NB4 (cell line): ENCODE results near the gene ADAP1.

Experiments used
- DNase-seq: peaks from one replicate; pipeline ENCODE4 v3.0.0; 2010; ENCODE audit warnings: low read depth
- H3K4me3 ChIP-seq: one replicate; pipeline ENCODE4 v1.5.1; 2011; ENCODE audit warnings: mild to moderate bottlenecking, low read depth, low read length, moderate library complexity
- MYC ChIP-seq: IDR thresholded peaks from 2 replicates; pipeline ENCODE4 v1.6.1; 2011; ENCODE audit warnings: low read depth, low read length
- POLR2A ChIP-seq: IDR thresholded peaks from 2 replicates; pipeline ENCODE4 v1.6.1; 2011; ENCODE audit warnings: mild to moderate bottlenecking; ENCODE audit not compliant: insufficient read length; ENCODE audit errors: extremely low read depth
- TF ChIP-seq, protein P1 (sequence below): IDR thresholded peaks from 2 replicates; pipeline ENCODE4 v1.6.1; 2011; ENCODE audit warnings: low read depth, low read length
- TF ChIP-seq, protein P2 (sequence below): IDR thresholded peaks from one replicate; pipeline ENCODE4 v1.5.1; 2012; ENCODE audit warnings: low read depth, low read length

Gene ADAP1

DNA sequence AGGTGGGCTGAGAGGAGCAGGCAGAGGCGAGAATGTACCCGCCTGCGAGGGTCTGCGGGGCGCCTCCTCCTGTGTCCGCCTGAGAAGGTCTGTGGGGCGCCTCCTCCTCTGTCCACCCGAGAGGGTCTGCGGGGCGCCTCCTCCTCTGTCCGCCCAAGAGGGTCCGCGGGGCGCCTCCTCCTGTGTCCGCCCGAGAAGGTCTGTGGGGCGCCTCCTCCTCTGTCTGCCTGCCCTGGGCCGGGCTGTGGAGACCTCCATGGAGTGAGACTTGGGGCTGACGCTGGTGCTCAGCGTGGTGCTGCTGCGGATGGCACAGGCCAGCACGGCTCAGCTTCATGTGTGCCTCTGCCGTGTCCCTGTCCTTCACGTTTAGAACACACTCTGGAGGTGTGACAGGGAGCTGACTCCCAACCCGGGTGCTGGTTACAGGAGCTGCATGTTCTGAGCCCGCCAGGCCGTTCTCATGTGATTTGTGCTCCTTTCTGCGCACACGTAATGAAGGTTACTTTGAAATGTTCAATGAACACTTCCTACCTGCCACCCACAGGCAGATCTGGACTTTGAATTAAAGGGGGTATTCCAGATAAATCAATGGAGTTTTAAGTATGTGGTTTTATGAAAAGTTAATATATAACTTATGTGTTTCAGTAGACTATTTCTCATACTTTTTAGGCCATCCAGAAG is 98.7 kb downstream of the ADAP1 start:
- DNase-seq: no peak
- TF ChIP-seq, protein P1, sequence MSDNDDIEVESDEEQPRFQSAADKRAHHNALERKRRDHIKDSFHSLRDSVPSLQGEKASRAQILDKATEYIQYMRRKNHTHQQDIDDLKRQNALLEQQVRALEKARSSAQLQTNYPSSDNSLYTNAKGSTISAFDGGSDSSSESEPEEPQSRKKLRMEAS: no peak
- TF ChIP-seq MYC: no peak
- no peak for TF ChIP-seq POLR2A
- TF ChIP-seq, protein P2, sequence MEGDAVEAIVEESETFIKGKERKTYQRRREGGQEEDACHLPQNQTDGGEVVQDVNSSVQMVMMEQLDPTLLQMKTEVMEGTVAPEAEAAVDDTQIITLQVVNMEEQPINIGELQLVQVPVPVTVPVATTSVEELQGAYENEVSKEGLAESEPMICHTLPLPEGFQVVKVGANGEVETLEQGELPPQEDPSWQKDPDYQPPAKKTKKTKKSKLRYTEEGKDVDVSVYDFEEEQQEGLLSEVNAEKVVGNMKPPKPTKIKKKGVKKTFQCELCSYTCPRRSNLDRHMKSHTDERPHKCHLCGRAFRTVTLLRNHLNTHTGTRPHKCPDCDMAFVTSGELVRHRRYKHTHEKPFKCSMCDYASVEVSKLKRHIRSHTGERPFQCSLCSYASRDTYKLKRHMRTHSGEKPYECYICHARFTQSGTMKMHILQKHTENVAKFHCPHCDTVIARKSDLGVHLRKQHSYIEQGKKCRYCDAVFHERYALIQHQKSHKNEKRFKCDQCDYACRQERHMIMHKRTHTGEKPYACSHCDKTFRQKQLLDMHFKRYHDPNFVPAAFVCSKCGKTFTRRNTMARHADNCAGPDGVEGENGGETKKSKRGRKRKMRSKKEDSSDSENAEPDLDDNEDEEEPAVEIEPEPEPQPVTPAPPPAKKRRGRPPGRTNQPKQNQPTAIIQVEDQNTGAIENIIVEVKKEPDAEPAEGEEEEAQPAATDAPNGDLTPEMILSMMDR: no peak
- no peak overlapping the region for H3K4me3 ChIP-seq

DNA sequence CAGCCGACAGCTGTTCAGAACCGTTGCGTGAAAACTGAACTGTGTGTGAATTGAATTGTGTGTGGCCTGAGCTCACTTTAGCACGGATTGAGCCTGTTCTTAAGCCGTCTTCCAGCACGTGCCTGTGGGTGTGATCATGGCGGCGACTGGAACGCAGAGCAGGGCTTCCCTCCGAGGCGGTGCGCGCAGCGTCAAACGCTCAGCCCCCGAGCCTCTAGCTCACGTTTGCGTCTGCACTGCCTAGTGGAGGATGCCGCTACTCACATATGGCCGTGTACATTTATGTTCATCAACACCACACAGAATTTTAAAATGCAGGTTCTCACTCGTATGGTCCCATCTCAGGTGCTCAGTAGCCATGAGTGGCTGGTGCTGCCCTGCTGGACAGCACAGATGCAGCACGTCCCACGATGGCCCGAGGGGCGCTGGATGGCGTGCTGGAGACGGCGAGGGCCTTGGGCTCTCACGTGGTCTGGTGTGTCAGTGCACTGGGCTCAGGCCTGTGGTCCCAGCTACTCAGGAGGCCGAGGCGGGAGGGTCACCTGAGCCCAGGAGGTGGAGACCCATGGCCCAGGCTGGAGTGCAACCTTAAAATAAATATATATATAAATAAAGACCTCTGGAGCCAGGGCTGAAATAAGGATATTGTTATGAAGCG is 100.2 kb downstream of the ADAP1 start:
- no peak for DNase-seq
- TF ChIP-seq, protein P1: no peak
- TF ChIP-seq MYC: no peak
- TF ChIP-seq, protein P2: no peak
- no peak for TF ChIP-seq POLR2A
- no peak overlapping the region for H3K4me3 ChIP-seq

DNA sequence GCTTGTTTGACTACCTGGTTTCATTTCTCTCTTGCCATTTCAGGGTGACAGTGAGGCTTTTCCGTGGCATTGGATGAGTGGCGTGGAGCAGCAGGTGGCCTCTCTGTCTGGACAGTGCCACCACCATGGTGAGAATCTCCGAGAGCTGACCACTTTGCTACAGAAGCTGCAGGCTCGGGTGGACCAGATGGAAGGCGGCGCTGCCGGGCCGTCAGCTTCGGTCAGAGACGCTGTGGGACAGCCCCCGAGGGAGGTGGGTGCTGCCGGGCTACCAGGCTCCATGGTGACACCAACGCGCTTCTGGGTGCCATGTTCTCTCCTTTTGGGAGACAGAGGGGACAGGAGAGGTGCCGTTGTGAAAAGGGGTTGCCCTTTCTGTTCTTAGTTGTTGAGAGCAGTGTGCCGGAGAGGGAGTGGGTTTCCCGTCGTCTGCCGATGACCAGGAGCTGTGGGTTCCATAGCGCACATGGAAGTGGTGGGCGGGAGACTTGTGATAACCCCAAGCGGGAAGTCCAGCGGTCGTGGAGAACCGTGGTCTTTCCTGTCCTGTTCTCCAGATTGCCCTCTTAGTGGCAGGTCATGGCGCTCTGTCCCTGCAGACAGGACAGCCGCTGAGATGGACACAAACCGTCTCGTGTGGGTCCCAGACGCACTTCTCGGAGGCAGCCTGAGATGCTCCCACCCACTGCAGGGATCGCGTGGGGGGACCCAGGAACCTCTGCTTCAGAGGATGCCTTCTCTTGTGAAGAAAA is 100.9 kb downstream of the ADAP1 start:
- no peak overlapping the region for H3K4me3 ChIP-seq
- DNase-seq: no peak
- TF ChIP-seq, protein P1: no peak
- TF ChIP-seq, protein P2: no peak
- TF ChIP-seq POLR2A: no peak
- no peak for TF ChIP-seq MYC

DNA sequence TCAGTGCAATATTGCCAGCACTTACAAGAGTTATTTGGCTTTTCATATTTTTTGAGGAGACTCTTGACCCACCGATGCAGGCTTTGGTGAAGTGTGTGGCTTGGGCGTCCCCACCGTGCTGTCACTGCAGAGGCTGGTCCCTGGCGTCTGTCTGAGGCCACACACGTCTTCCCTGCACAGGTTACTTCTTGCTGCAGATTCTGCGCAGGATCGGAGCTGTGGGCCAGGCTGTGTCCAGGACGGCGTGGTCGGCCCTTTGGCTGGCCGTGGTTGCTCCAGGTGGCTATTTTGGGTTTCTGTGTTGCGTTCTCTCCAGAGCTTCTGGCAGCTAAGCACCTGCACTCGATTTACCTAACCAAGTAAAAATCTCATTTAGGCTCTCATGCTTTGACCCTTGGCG is 103.3 kb downstream of the ADAP1 start:
- TF ChIP-seq, protein P2: no peak
- TF ChIP-seq POLR2A: no peak
- no peak for TF ChIP-seq MYC
- TF ChIP-seq, protein P1: no peak
- H3K4me3 ChIP-seq: no peak overlapping the region
- DNase-seq: no peak

DNA sequence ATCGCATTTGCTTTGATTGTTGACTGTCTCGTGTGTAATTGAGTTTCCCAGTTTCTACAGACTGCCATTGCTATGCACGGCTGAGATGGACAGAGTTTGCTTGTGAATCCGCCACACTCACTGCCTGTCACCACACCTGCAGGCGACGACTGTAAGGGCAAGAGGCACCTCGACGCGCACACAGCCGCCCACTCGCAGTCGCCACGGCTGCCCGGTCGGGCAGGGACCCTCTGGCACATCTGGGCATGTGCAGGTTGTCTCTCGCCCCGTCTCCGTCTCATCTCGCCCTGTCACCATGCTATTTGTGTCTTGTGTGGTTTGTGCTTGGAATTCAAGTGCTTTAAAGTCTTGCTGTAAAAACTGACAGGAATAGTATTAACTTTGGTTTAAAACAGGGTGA is 104.7 kb downstream of the ADAP1 start:
- H3K4me3 ChIP-seq: no peak overlapping the region
- DNase-seq: no peak
- TF ChIP-seq, protein P1: no peak
- TF ChIP-seq POLR2A (no peak), MYC (no peak)
- TF ChIP-seq, protein P2: no peak
